Measurements from ENCODE around the gene URM1.
A peak's percentile ranks its signal among the peaks of the same experiment; 100 is the strongest.
"Not testable (repeated sequence)": the region's sequence is repeated elsewhere in the genome, so short reads cannot be mapped to it uniquely, and the experiment has no call there.

The URM1 gene

GRCh38 chr9:128370752-128371629 lies at the start of gene URM1:
Gene URM1, plus strand, starts transcription at chr9:128371374. Its CDS starts 7 bp downstream, at chr9:128371381.
- DNase-seq = peak; percentile 94

- no peak for DNase-seq
Measured at GRCh38 chr9:128321879-128322403, 49.2 kb upstream of the URM1 start.

GRCh38 chr9:128322404-128323211 lies 48.6 kb upstream of the URM1 start, which contains the start of the genes COQ4 and TRUB2:
Gene COQ4, plus strand, starts transcription at chr9:128322839. Its CDS starts 20 bp downstream, at chr9:128322859.
Gene TRUB2, minus strand, starts transcription at chr9:128322447. Its CDS starts 39 bp downstream, at chr9:128322408.
- peak; percentile 89 for DNase-seq

GRCh38 chr9:128323212-128323730 lies 47.9 kb upstream of the URM1 start:
- no peak for DNase-seq

- no peak for DNase-seq
Measured at GRCh38 chr9:128323791-128324190, 47.4 kb upstream of the URM1 start.

- no peak for DNase-seq
Measured at GRCh38 chr9:128324401-128324800, 46.8 kb upstream of the URM1 start.

GRCh38 chr9:128325629-128326028 lies 45.5 kb upstream of the URM1 start:
- no peak for DNase-seq

- no peak for DNase-seq
Measured at GRCh38 chr9:128333451-128333869, 37.7 kb upstream of the URM1 start.

- no peak for DNase-seq
Measured at GRCh38 chr9:128335161-128335560, 36.0 kb upstream of the URM1 start.

- DNase-seq = no peak
Measured at GRCh38 chr9:128335914-128336313, 35.3 kb upstream of the URM1 start.

GRCh38 chr9:128337936-128338335 lies 33.2 kb upstream of the URM1 start:
- DNase-seq = no peak

GRCh38 chr9:128338852-128339614 lies 32.1 kb upstream of the URM1 start:
- DNase-seq = not testable (repeated sequence)

- DNase-seq = peak; percentile 75
Measured at GRCh38 chr9:128339761-128340690, 31.1 kb upstream of the URM1 start, which contains the start of gene SLC27A4. Gene SLC27A4, plus strand, starts transcription at chr9:128340527. Its CDS starts 2,606 bp downstream, at chr9:128343133.

- DNase-seq = no peak
Measured at GRCh38 chr9:128340691-128341434, 30.3 kb upstream of the URM1 start.

- DNase-seq = peak; percentile 59
Measured at GRCh38 chr9:128341435-128341849, 29.7 kb upstream of the URM1 start.

- DNase-seq = no peak
Measured at GRCh38 chr9:128342971-128343680, 28.0 kb upstream of the URM1 start.

- no peak for DNase-seq
Measured at GRCh38 chr9:128343855-128344254, 27.3 kb upstream of the URM1 start.

- no peak for DNase-seq
Measured at GRCh38 chr9:128344931-128345605, 26.1 kb upstream of the URM1 start.

GRCh38 chr9:128349125-128349524 lies 22.0 kb upstream of the URM1 start:
- no peak for DNase-seq

Data from activated CD4-positive, alpha-beta T cell treated with anti-CD3 and anti-CD28 coated beads, Interleukin-2, amount 50 U/mL, for 1 hour (primary cell).